Tibial nerve (tissue), 4 donors: ENCODE data around the gene UTP14C. TPM values are rescaled to one million over a fixed set of nuclear protein-coding genes. Genes with fewer than 3 reads are reported as not detected.
"Not testable (repeated sequence)": the region's sequence is repeated elsewhere in the genome, so short reads cannot be mapped to it uniquely, and the experiment has no call there.

ENCODE experiments used
- DNase-seq, 2 donors: peaks; one replicate each; pipeline ENCODE4 v3.0.0-alpha.2; 2019; ENCODE audit warnings: low spot score in 2 of 2
- H3K27ac ChIP-seq, 4 donors: fragments of 200-600 bp; sonication (generic) in 3 of 4; one replicate each; pipeline ENCODE4 v1.5.1; 2017 to 2019; ENCODE audit warnings: mild to moderate bottlenecking in 1 of 4
- H3K27me3 ChIP-seq, 2 donors: fragments of 200-600 bp; sonication (generic) in 1 of 2; one replicate each; pipeline versions ENCODE4 v1.5.1 to v1.6.0; 2017 to 2019
- H3K36me3 ChIP-seq, 3 donors: fragments of 200-600 bp; sonication (generic); one replicate each; pipeline ENCODE4 v1.5.1; 2018 to 2019
- H3K4me1 ChIP-seq, 4 donors: fragments of 200-600 bp; sonication (generic) in 3 of 4; one replicate each; pipeline ENCODE4 v1.5.1; 2017 to 2019
- H3K4me3 ChIP-seq, 4 donors: fragments of 200-600 bp; sonication (generic) in 3 of 4; one replicate each; pipeline ENCODE4 v1.5.1; 2017 to 2019; ENCODE audit warnings: mild to moderate bottlenecking in 1 of 4, moderate library complexity in 1 of 4
- H3K9me3 ChIP-seq, 4 donors: fragments of 200-600 bp; sonication (generic) in 3 of 4; one replicate each; pipeline ENCODE4 v1.5.1; 2017 to 2019
- CTCF ChIP-seq, 5 experiments: fragments of 200-600 bp in 3 of 5; fragments of 450-650 bp in 2 of 5; sonication (generic) in 3 of 5; IDR thresholded peaks; one replicate each; pipeline ENCODE4 v1.5.1; 2016 to 2019; ENCODE audit warnings: antibody characterized with exemption in 5 of 5, mild to moderate bottlenecking in 3 of 5, moderate library complexity in 2 of 5
- EP300 ChIP-seq, 2 donors: sonication (generic); formaldehyde crosslinking; IDR thresholded peaks; one replicate each; pipeline ENCODE4 v1.6.1; 2017; ENCODE audit warnings: antibody characterized with exemption in 2 of 2, mild to moderate bottlenecking in 1 of 2
- POLR2A ChIP-seq, 2 donors: fragments of 450-650 bp; IDR thresholded peaks; one replicate each; pipeline ENCODE4 v1.6.1; 2017; ENCODE audit warnings: antibody characterized with exemption in 2 of 2, mild to moderate bottlenecking in 2 of 2, moderate library complexity in 2 of 2
- WGBS, 2 donors: methylation state at CpG; one replicate each; pipeline ENCODE4 v1.1.5; 2018; 5-methylcytosine and 5-hydroxymethylcytosine counted together
- total RNA-seq, 4 donors: library from RNA; depleted of rRNA; stranded (reverse); fragments of >200 nt; gene quantifications; one replicate each; pipeline ENCODE4 v1.1.0, GENCODE V29; 2016

The UTP14C gene
- total RNA-seq, 4 donors from 2014 or later = 14.9 to 26.7 (median 19.6) TPM

GRCh38 chr13:51980908-51981307, 43.6 kb upstream of the UTP14C start:
- H3K27me3 ChIP-seq = no peaks in the 10 kb centered on the region
- no peak for TF ChIP-seq CTCF (IDR thresholded peaks at IDR 0.05)
- TF ChIP-seq POLR2A (IDR thresholded peaks at IDR 0.05) = no peak
- TF ChIP-seq EP300 (IDR thresholded peaks at IDR 0.05) = no peak
- no peak overlapping the region for H3K27ac ChIP-seq
- peaks cover 0 to 12% (median 0%) of the 10 kb centered on the region in 4 donors for H3K9me3 ChIP-seq
- DNase-seq = no peak
- H3K4me3 ChIP-seq = no peak overlapping the region
- H3K36me3 ChIP-seq = no peaks in the 10 kb centered on the region
- peaks cover 0 to 6% (median 0%) of the 10 kb centered on the region in 4 donors for H3K4me1 ChIP-seq
- 46 to 59% methylated on average over 4 of the region's 4 CpGs for WGBS, 2 donors

GRCh38 chr13:51981355-51981754, 43.1 kb upstream of the UTP14C start:
- 57 to 67% methylated on average over 4 of the region's 4 CpGs for WGBS, 2 donors
- peaks cover 0 to 6% (median 0%) of the 10 kb centered on the region in 4 donors for H3K4me1 ChIP-seq

GRCh38 chr13:51983292-51983691, 41.2 kb upstream of the UTP14C start:
- H3K27ac ChIP-seq, H3K36me3 ChIP-seq, H3K4me3 ChIP-seq, DNase-seq, H3K4me1 ChIP-seq, H3K27me3 ChIP-seq: not testable (repeated sequence)
- peaks cover 0 to 17% (median 0%) of the 10 kb centered on the region in 4 donors for H3K9me3 ChIP-seq
- 92 to 100% methylated on average over 1 to 2 of the region's 3 CpGs for WGBS, 2 donors

More at GRCh38 chr13:51981355-51981754, 43.1 kb upstream of the UTP14C start:
- H3K4me3 ChIP-seq = no peak overlapping the region
- H3K27me3 ChIP-seq = no peaks in the 10 kb centered on the region
- H3K27ac ChIP-seq = no peak overlapping the region
- TF ChIP-seq EP300 (IDR thresholded peaks at IDR 0.05) (no peak), CTCF (IDR thresholded peaks at IDR 0.05) (no peak), POLR2A (IDR thresholded peaks at IDR 0.05) (no peak)
- H3K9me3 ChIP-seq = peaks cover 0 to 12% (median 0%) of the 10 kb centered on the region in 4 donors
- no peaks in the 10 kb centered on the region for H3K36me3 ChIP-seq
- no peak for DNase-seq

- DNase-seq, H3K4me3 ChIP-seq, H3K36me3 ChIP-seq, H3K27me3 ChIP-seq, H3K27ac ChIP-seq, H3K4me1 ChIP-seq: not testable (repeated sequence)
- peaks cover 0 to 17% (median 0%) of the 10 kb centered on the region in 4 donors for H3K9me3 ChIP-seq
- WGBS, 2 donors = 89 to 91% methylated on average over 4 of the region's 4 CpGs
Measured at GRCh38 chr13:51984904-51985303, 39.6 kb upstream of the UTP14C start.

- H3K4me1 ChIP-seq = no peaks in the 10 kb centered on the region
- TF ChIP-seq EP300 (IDR thresholded peaks at IDR 0.05) (no peak), CTCF (IDR thresholded peaks at IDR 0.05) (no peak), POLR2A (IDR thresholded peaks at IDR 0.05) (no peak)
- no peaks in the 10 kb centered on the region for H3K27me3 ChIP-seq
- H3K9me3 ChIP-seq = peaks cover 0 to 17% (median 0%) of the 10 kb centered on the region in 4 donors
- no peak overlapping the region for H3K27ac ChIP-seq
- H3K4me3 ChIP-seq = no peak overlapping the region
- 91 to 96% methylated on average over 3 of the region's 3 CpGs for WGBS, 2 donors
- H3K36me3 ChIP-seq = no peaks in the 10 kb centered on the region
- no peak for DNase-seq
Measured at GRCh38 chr13:51988988-51989618, 35.4 kb upstream of the UTP14C start.

GRCh38 chr13:51993713-51994112, 30.8 kb upstream of the UTP14C start:
- DNase-seq = no peak
- WGBS, 2 donors = 92 to 93% methylated on average over 2 of the region's 2 CpGs
- Histone ChIP-seq H3K36me3 (no peaks in the 10 kb centered on the region), H3K27ac (no peak overlapping the region), H3K4me1 (peaks cover 0 to 15% (median 0%) of the 10 kb centered on the region in 4 donors), H3K4me3 (no peak overlapping the region), H3K9me3 (no peaks in the 10 kb centered on the region), H3K27me3 (no peaks in the 10 kb centered on the region)
- no peak for TF ChIP-seq CTCF (IDR thresholded peaks at IDR 0.05)
- TF ChIP-seq EP300 (IDR thresholded peaks at IDR 0.05) = no peak
- TF ChIP-seq POLR2A (IDR thresholded peaks at IDR 0.05) = no peak
